HepG2 (cell line): ENCODE measurements around the gene TET3. TPM values are rescaled to one million over a fixed set of nuclear protein-coding genes. Genes with fewer than 3 reads are reported as not detected.

Source experiments
- ATAC-seq: fragments of 200-7000 bp; cut with Tn5 transposase; 3 replicates; pipeline ENCODE4 v1.9.1; 2020; ENCODE audit warnings: mild to moderate bottlenecking, moderate library complexity
- BruUV-seq: library from RNA; stranded (reverse); fragments of 400-500 nt; replicated peaks from 2 replicates; lab custom pipeline; 2021; lab: Mats Ljungman, UMichigan
- CTCF ChIA-PET: fragments of 300-600 bp; formaldehyde crosslinking; extraction: SDS; loops from one replicate; lab custom pipeline; 2021; ENCODE audit warnings: low total read pairs, inconsistent platforms, low intra/inter-chr PET ratio; lab: Yijun Ruan, JAX
- POLR2A ChIA-PET: fragments of 350-600 bp; sonication (Branson Sonifier 250); formaldehyde crosslinking; loops from one replicate; lab custom pipeline; 2020; ENCODE audit warnings: antibody characterized with exemption, inconsistent platforms; lab: Yijun Ruan, JAX
- DNase-seq: peaks from one replicate; pipeline ENCODE4 v3.0.0-alpha.2; 2015; ENCODE audit warnings: low spot score
- FAIRE-seq: peaks from 3 replicates; lab custom pipeline; 2011; peaks lifted over from hg19 to GRCh38; lab: Jason Lieb, UNC
- H2AFZ ChIP-seq: one replicate; pipeline ENCODE4 v1.6.1; 2011; ENCODE audit warnings: low read length, inconsistent platforms
- H3K27ac ChIP-seq: fragments of 300-600 bp; 3 replicates; pipeline ENCODE4 v1.8.0; 2011; ENCODE audit warnings: mixed run types, mild to moderate bottlenecking, mixed read lengths, low read length, inconsistent platforms; ENCODE audit not compliant: insufficient read depth; ENCODE audit errors: extremely low read length
- H3K27me3 ChIP-seq, 2 experiments: fragments of 200-600 bp in 1 of 2; 2 replicates in 1 of 2; 3 replicates in 1 of 2; pipeline versions ENCODE4 v1.6.0 to v1.8.0; 2011; ENCODE audit warnings: low read length in 2 of 2, mild to moderate bottlenecking in 2 of 2, moderate library complexity in 2 of 2, inconsistent platforms in 1 of 2; ENCODE audit not compliant: insufficient read depth in 2 of 2, control insufficient read depth in 1 of 2
- H3K36me3 ChIP-seq, 2 experiments: fragments of 200-600 bp in 1 of 2; replicated peaks in 1 of 2; 2 replicates in 1 of 2; 3 replicates in 1 of 2; pipeline versions ENCODE4 v1.5.1 to v1.8.0; 2011; ENCODE audit warnings: low read length in 2 of 2, inconsistent platforms in 1 of 2; ENCODE audit not compliant: insufficient read depth in 2 of 2, control insufficient read depth in 1 of 2
- H3K4me1 ChIP-seq: 2 replicates; pipeline ENCODE4 v1.5.1; 2012; ENCODE audit warnings: low read length, inconsistent platforms; ENCODE audit not compliant: insufficient read depth
- H3K4me2 ChIP-seq: 2 replicates; pipeline ENCODE4 v1.6.0; 2011; ENCODE audit warnings: low read depth, low read length, inconsistent platforms
- H3K4me3 ChIP-seq, 3 experiments: fragments of 200-600 bp in 1 of 3; sonication (generic), shearing (Covaris generic) in 1 of 3; replicated peaks in 1 of 3; 2 replicates each; pipeline ENCODE4 v1.5.1; 2011 to 2016; ENCODE audit warnings: low read length in 3 of 3, inconsistent platforms in 2 of 3, low read depth in 2 of 3, mild to moderate bottlenecking in 2 of 3, control low read depth in 1 of 3, mixed read lengths in 1 of 3; ENCODE audit not compliant: insufficient read depth in 1 of 3
- H3K79me2 ChIP-seq: one replicate; pipeline ENCODE4 v1.6.1; 2011; ENCODE audit warnings: low read length, inconsistent platforms; ENCODE audit not compliant: insufficient read depth
- H3K9ac ChIP-seq: 2 replicates; pipeline ENCODE4 v1.6.0; 2011; ENCODE audit warnings: mild to moderate bottlenecking, low read depth, low read length, inconsistent platforms; ENCODE audit not compliant: insufficient read depth
- H3K9me3 ChIP-seq: 2 replicates; pipeline ENCODE4 v1.5.1; 2012; ENCODE audit warnings: mild to moderate bottlenecking, low read length
- H4K20me1 ChIP-seq: 2 replicates; pipeline ENCODE4 v1.6.0; 2011; ENCODE audit warnings: inconsistent platforms, mild to moderate bottlenecking, low read length, moderate library complexity; ENCODE audit not compliant: insufficient read depth
- CCDC6 ChIP-seq: sonication (generic); formaldehyde crosslinking; IDR thresholded peaks from 2 replicates; pipeline ENCODE4 v1.8.1; 2022; ENCODE audit warnings: mild to moderate bottlenecking, missing genetic modification reagents, moderate library complexity
- CEBPG ChIP-seq: IDR thresholded peaks from 2 replicates; pipeline ENCODE4 v1.6.1; 2016
- CREM ChIP-seq, 2 experiments: sonication (generic) in 1 of 2; formaldehyde crosslinking in 1 of 2; IDR thresholded peaks; 2 replicates each; pipeline versions ENCODE4 v1.4.0 to v1.6.1; 2016 to 2020; ENCODE audit warnings: antibody characterized with exemption in 1 of 2, mild to moderate bottlenecking in 1 of 2, missing genetic modification reagents in 1 of 2
- KDM4B ChIP-seq: sonication (generic); formaldehyde crosslinking; IDR thresholded peaks from 2 replicates; pipeline ENCODE4 v1.4.0; 2020; ENCODE audit warnings: missing genetic modification reagents
- MED8 ChIP-seq: sonication (generic); formaldehyde crosslinking; IDR thresholded peaks from 2 replicates; pipeline ENCODE4 v1.8.1; 2023; ENCODE audit warnings: mild to moderate bottlenecking, missing genetic modification reagents; ENCODE audit not compliant: insufficient replicate concordance
- XRCC5 ChIP-seq: fragments of 200-400 bp; formaldehyde crosslinking; optimal IDR thresholded peaks from 2 replicates; pipeline ENCODE3; 2017; ENCODE audit warnings: mild to moderate bottlenecking, low read length
- YEATS2 ChIP-seq: sonication (generic); formaldehyde crosslinking; IDR thresholded peaks from 2 replicates; pipeline ENCODE4 v1.4.0; 2020; ENCODE audit warnings: missing genetic modification reagents, borderline replicate concordance
- ZNF230 ChIP-seq: sonication (generic); formaldehyde crosslinking; IDR thresholded peaks from 2 replicates; pipeline ENCODE4 v1.4.0; 2020; ENCODE audit warnings: mild to moderate bottlenecking, missing genetic modification reagents
- ZNF24 ChIP-seq: fragments of 450-650 bp; IDR thresholded peaks from 2 replicates; pipeline ENCODE4 v1.6.1; 2017; ENCODE audit warnings: antibody characterized with exemption, mild to moderate bottlenecking
- ZNF274 ChIP-seq: sonication (generic); formaldehyde crosslinking; IDR thresholded peaks from 2 replicates; pipeline ENCODE4 v1.5.1; 2020; ENCODE audit warnings: mild to moderate bottlenecking, missing genetic modification reagents
- ZNF615 ChIP-seq: sonication (generic); formaldehyde crosslinking; IDR thresholded peaks from 2 replicates; pipeline ENCODE4 v1.5.0; 2020; ENCODE audit warnings: mild to moderate bottlenecking, missing genetic modification reagents, borderline replicate concordance
- ZNF670 ChIP-seq: sonication (generic); formaldehyde crosslinking; IDR thresholded peaks from 2 replicates; pipeline ENCODE4 v1.8.0; 2022; ENCODE audit warnings: mild to moderate bottlenecking, missing genetic modification reagents, borderline replicate concordance
- ZNF737 ChIP-seq: sonication (generic); formaldehyde crosslinking; IDR thresholded peaks from 2 replicates; pipeline ENCODE4 v1.5.0; 2020; ENCODE audit warnings: missing genetic modification reagents, mild to moderate bottlenecking, borderline replicate concordance
- ZNF850 ChIP-seq: sonication (generic); formaldehyde crosslinking; conservative IDR thresholded peaks from 2 replicates; pipeline ENCODE4 v1.9.0; 2021; ENCODE audit warnings: mild to moderate bottlenecking, missing genetic modification reagents
- ZZZ3 ChIP-seq: sonication (generic); formaldehyde crosslinking; IDR thresholded peaks from 2 replicates; pipeline ENCODE4 v1.4.0; 2020; ENCODE audit warnings: missing genetic modification reagents, mild to moderate bottlenecking, borderline replicate concordance
- WGBS: methylation state at CpG from one replicate; pipeline ENCODE4 v1.1.6; 2017; ENCODE audit warnings: low lambda C conversion rate; 5-methylcytosine and 5-hydroxymethylcytosine counted together
- in situ Hi-C: cut with HindIII; loops from 2 replicates; pipeline ENCODE4 v1.10.0; 2017; ENCODE audit warnings: low pct_unique_long_range_greater_than_20kb; ENCODE audit not compliant: extremely low pct_ligation_motif_present
- intact Hi-C: fragments of 100-400 bp; cut with micrococcal nuclease; formaldehyde crosslinking; loops from one replicate; pipeline ENCODE4 v1.10.0; 2022; ENCODE audit not compliant: unreplicated experiment
- polyA plus RNA-seq, 8 experiments: library from polyadenylated mRNA; depleted of rRNA in 3 of 8; stranded (reverse) in 7 of 8; unstranded in 1 of 8; fragments of >200 nt; fragmentation: Illumina TruSeq in 4 of 8; extraction: Trizol in 4 of 8; gene quantifications; 2 replicates each; pipeline versions ENCODE4 v1.2.1 to v1.2.3, GENCODE V29; 2011 to 2016; ENCODE audit warnings: low read depth in 4 of 8, missing spikeins in 1 of 8, mixed read lengths in 1 of 8; ENCODE audit not compliant: insufficient read depth in 1 of 8
- total RNA-seq, 5 experiments: library from RNA; depleted of rRNA; stranded (reverse); fragments of >200 nt; fragmentation: Illumina TruSeq; extraction: Trizol; gene quantifications; 2 replicates each; pipeline ENCODE4 v1.2.3, GENCODE V29; 2016; ENCODE audit warnings: low read depth in 1 of 5
- TF ChIP-seq, protein P1 (sequence below): sonication (generic); formaldehyde crosslinking; IDR thresholded peaks from 2 replicates; pipeline ENCODE4 v1.4.0; 2020; ENCODE audit warnings: mild to moderate bottlenecking, missing genetic modification reagents, borderline replicate concordance
- TF ChIP-seq, protein P2 (sequence below): sonication (generic); formaldehyde crosslinking; IDR thresholded peaks from 2 replicates; pipeline ENCODE4 v1.8.0; 2022; ENCODE audit warnings: mild to moderate bottlenecking, missing genetic modification reagents
- TF ChIP-seq, protein P3 (sequence below): sonication (generic); formaldehyde crosslinking; IDR thresholded peaks from 2 replicates; pipeline ENCODE4 v1.4.0; 2020; ENCODE audit warnings: missing genetic modification reagents, low read depth, mild to moderate bottlenecking, borderline replicate concordance

TET3 gene
- total and polyA plus RNA-seq, 2 of the 13 experiments (the other 11 are each of a cell fraction or from before 2014, with no cell fraction given), result 4.3 to 6.8 TPM

DNA sequence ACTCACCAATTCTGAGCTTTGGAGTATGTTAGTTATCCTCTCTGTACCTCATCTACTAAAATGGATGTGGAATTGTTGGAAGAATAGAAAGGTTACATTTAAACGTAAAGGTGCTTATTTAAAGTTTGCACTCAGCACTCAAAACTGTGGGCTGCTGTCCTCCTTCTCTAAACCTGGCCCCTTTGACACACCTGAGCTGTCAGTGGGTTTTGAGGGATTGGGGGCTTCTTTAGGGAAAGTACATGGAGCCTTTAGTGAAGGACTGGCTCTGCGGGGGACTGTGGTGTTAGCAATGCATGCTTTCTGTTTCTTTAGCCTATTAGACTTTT is 47.2 kb downstream of the TET3 start:
- intact Hi-C loops, result loop anchor here (5.0 kb wide), 1 partner anchor 590 kb away; no protein-coding TSS in a partner anchor
- peaks cover 10% of the 10 kb centered on the region for H3K9me3 ChIP-seq
- H3K4me1 ChIP-seq, result peaks cover 7% of the 10 kb centered on the region; the same call in 1 of the 2 replicates
- WGBS, result 95% methylated on average over 2 of the region's 2 CpGs
- POLR2A ChIA-PET, result no interaction called here
- H4K20me1 ChIP-seq, result no peaks in the 10 kb centered on the region
- CTCF ChIA-PET, result no interaction called here
- ATAC-seq (no peak), DNase-seq (no peak), FAIRE-seq (no peak)
- H3K9ac ChIP-seq, result no peak overlapping the region
- BruUV-seq, result no TSS peak
- no peak overlapping the region for H2AFZ ChIP-seq
- TF ChIP-seq CREM (IDR thresholded peaks at IDR 0.05), result no peak
- no peak for TF ChIP-seq CREM (CRISPR knock-in tag; IDR thresholded peaks at IDR 0.05)
- no peak for TF ChIP-seq ZNF670 (CRISPR knock-in tag)
- no peak for TF ChIP-seq CCDC6 (CRISPR knock-in tag)
- no peak for TF ChIP-seq ZNF850 (CRISPR knock-in tag)
- TF ChIP-seq YEATS2, result no peak
- no peak for TF ChIP-seq MED8 (CRISPR knock-in tag)
- no peak for TF ChIP-seq ZNF230
- TF ChIP-seq ZNF24, result no peak
- TF ChIP-seq, protein P1, sequence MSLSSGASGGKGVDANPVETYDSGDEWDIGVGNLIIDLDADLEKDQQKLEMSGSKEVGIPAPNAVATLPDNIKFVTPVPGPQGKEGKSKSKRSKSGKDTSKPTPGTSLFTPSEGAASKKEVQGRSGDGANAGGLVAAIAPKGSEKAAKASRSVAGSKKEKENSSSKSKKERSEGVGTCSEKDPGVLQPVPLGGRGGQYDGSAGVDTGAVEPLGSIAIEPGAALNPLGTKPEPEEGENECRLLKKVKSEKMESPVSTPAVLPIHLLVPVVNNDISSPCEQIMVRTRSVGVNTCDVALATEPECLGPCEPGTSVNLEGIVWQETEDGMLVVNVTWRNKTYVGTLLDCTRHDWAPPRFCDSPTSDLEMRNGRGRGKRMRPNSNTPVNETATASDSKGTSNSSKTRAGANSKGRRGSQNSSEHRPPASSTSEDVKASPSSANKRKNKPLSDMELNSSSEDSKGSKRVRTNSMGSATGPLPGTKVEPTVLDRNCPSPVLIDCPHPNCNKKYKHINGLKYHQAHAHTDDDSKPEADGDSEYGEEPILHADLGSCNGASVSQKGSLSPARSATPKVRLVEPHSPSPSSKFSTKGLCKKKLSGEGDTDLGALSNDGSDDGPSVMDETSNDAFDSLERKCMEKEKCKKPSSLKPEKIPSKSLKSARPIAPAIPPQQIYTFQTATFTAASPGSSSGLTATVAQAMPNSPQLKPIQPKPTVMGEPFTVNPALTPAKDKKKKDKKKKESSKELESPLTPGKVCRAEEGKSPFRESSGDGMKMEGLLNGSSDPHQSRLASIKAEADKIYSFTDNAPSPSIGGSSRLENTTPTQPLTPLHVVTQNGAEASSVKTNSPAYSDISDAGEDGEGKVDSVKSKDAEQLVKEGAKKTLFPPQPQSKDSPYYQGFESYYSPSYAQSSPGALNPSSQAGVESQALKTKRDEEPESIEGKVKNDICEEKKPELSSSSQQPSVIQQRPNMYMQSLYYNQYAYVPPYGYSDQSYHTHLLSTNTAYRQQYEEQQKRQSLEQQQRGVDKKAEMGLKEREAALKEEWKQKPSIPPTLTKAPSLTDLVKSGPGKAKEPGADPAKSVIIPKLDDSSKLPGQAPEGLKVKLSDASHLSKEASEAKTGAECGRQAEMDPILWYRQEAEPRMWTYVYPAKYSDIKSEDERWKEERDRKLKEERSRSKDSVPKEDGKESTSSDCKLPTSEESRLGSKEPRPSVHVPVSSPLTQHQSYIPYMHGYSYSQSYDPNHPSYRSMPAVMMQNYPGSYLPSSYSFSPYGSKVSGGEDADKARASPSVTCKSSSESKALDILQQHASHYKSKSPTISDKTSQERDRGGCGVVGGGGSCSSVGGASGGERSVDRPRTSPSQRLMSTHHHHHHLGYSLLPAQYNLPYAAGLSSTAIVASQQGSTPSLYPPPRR (CRISPR knock-in tag), result no peak
- no peak for TF ChIP-seq ZZZ3
- no peak for TF ChIP-seq XRCC5
- TF ChIP-seq CEBPG (CRISPR knock-in tag), result no peak
- no peak for TF ChIP-seq ZNF737 (CRISPR knock-in tag)
- no peak for TF ChIP-seq KDM4B (CRISPR knock-in tag)
- TF ChIP-seq ZNF615, result no peak
- TF ChIP-seq, protein P2, sequence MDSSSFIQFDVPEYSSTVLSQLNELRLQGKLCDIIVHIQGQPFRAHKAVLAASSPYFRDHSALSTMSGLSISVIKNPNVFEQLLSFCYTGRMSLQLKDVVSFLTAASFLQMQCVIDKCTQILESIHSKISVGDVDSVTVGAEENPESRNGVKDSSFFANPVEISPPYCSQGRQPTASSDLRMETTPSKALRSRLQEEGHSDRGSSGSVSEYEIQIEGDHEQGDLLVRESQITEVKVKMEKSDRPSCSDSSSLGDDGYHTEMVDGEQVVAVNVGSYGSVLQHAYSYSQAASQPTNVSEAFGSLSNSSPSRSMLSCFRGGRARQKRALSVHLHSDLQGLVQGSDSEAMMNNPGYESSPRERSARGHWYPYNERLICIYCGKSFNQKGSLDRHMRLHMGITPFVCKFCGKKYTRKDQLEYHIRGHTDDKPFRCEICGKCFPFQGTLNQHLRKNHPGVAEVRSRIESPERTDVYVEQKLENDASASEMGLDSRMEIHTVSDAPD (CRISPR knock-in tag), result no peak
- no peak for TF ChIP-seq ZNF274 (CRISPR knock-in tag)
- TF ChIP-seq, protein P3, sequence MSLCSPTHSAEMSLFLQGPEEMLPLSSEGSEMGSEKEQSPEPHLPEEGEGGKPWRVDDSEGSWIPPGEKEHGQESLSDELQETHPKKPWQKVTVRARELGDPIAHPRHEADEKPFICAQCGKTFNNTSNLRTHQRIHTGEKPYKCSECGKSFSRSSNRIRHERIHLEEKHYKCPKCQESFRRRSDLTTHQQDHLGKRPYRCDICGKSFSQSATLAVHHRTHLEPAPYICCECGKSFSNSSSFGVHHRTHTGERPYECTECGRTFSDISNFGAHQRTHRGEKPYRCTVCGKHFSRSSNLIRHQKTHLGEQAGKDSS (CRISPR knock-in tag), result no peak
- no peaks in the 10 kb centered on the region for H3K36me3 ChIP-seq
- peaks cover 17% of the 10 kb centered on the region for H3K79me2 ChIP-seq
- H3K4me3 ChIP-seq, result no peak overlapping the region
- H3K27ac ChIP-seq, result no peak overlapping the region
- no peaks in the 10 kb centered on the region for H3K27me3 ChIP-seq
- in situ Hi-C loops, result no loop called here
- no peak overlapping the region for H3K4me2 ChIP-seq
